ENCODE results near the gene SPRYD7. TPM values are rescaled to one million over a fixed set of nuclear protein-coding genes. Genes with fewer than 3 reads are reported as not detected.
A peak's percentile ranks its signal among the peaks of the same experiment; 100 is the strongest.

Gene SPRYD7, protein sequence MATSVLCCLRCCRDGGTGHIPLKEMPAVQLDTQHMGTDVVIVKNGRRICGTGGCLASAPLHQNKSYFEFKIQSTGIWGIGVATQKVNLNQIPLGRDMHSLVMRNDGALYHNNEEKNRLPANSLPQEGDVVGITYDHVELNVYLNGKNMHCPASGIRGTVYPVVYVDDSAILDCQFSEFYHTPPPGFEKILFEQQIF
- 1 to 10 TPM; 3.7 to 7.4 (median 6.8) TPM for total RNA-seq
- polyA plus RNA-seq, result 10 to 100 TPM in 1 of 2 donors, 1 to 10 TPM in 1; 5.4 to 11.6 TPM
- long read RNA-seq, donor 1, transcript SPRYD7-201 (5 exons, 3,053 nt), result major isoform, 23 of 26 reads
- long read RNA-seq, donor 1, partial matches to known transcripts, result 0 of 26 reads
- long read RNA-seq, donor 1, other reads (novel, unspliced or antisense), result 1 of 26 reads
- long read RNA-seq, donor 2, transcript SPRYD7-201 (5 exons, 3,053 nt), result major isoform, 11 of 12 reads
- long read RNA-seq, donor 2, partial matches to known transcripts, result 0 of 12 reads
- long read RNA-seq, donor 2, other reads (novel, unspliced or antisense), result 0 of 12 reads
- long read RNA-seq, donor 3, transcript SPRYD7-201 (5 exons, 3,053 nt), result major isoform, 14 of 16 reads
- long read RNA-seq, donor 3, partial matches to known transcripts, result 0 of 16 reads
- long read RNA-seq, donor 3, other reads (novel, unspliced or antisense), result 0 of 16 reads

GRCh38 chr13:49936075-49936967 lies at the start of gene SPRYD7:
SPRYD7 (minus strand) TSS chr13:49936340; CDS start chr13:49936235, 105 bp downstream.
- Histone ChIP-seq H3K4me1 (ENCODE audit: insufficient read depth) (peaks cover 9% of the 10 kb centered on the region), H3K9me3 (no peaks in the 10 kb centered on the region), H3K4me3 (peak within 1 kb of the TSS; percentile 94), H3K27me3 (no peaks in the 10 kb centered on the region), H3K27ac (peak within 1 kb of the TSS; percentile 42 to 69), H3K36me3 (no peaks in the 10 kb centered on the region)
- TF ChIP-seq CTCF (IDR thresholded peaks at IDR 0.05), result peak; percentile 88 to 98 (median 97)
- peak; percentile 33 for TF ChIP-seq POLR2A (IDR thresholded peaks at IDR 0.05)
- TF ChIP-seq EP300 (IDR thresholded peaks at IDR 0.05), result no peak
- DNase-seq, result peak; percentile 97 to 99 (median 98)
- intact Hi-C loops (cut with DNase I), result loop anchor here in 1 of 4 donors (10.0 kb wide), 1 partner anchor 58 kb away; the partner anchor contains the start of gene TRIM13
- 0 to 1% (median 1%) methylated on average over 62 to 71 of the region's 71 CpGs for WGBS, 3 donors

GRCh38 chr13:49985129-49985528 lies 49.0 kb upstream of the SPRYD7 start:
- no peak for DNase-seq
- no peak overlapping the region for H3K4me3 ChIP-seq
- TF ChIP-seq POLR2A (IDR thresholded peaks at IDR 0.05), result no peak
- TF ChIP-seq EP300 (IDR thresholded peaks at IDR 0.05), result no peak
- no peak for TF ChIP-seq CTCF (IDR thresholded peaks at IDR 0.05)
- intact Hi-C loops (cut with DNase I), result no loop called here
- H3K36me3 ChIP-seq, result no peaks in the 10 kb centered on the region
- H3K27ac ChIP-seq, result no peak overlapping the region
- H3K27me3 ChIP-seq, result no peaks in the 10 kb centered on the region
- no peaks in the 10 kb centered on the region for H3K9me3 ChIP-seq
- no peaks in the 10 kb centered on the region for H3K4me1 ChIP-seq (ENCODE audit: insufficient read depth)
- 65 to 80% (median 78%) methylated on average over 2 of the region's 2 CpGs for WGBS, 3 donors

DNA sequence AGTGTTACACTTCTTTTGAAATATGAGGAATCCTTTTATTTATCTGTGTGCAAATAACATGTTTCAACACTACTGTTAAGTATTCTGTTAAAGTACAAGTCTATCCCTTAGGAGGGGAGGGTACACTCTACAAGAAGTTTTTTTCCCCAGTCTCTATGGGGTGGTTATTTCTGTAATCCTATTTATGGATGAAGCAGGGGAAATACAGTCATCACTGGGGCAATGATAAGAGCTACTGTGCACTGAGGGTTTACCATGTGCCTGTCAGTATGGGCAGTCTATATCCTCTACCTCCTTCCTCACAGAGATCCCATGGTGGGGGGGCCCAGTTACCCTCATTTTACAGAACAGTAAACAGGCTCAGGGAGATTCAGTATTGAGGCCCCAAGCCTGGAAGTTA lies 44.1 kb upstream of the SPRYD7 start:
- DNase-seq, result no peak
- Histone ChIP-seq H3K4me3 (no peak overlapping the region), H3K27me3 (no peaks in the 10 kb centered on the region), H3K27ac (no peak overlapping the region), H3K36me3 (no peaks in the 10 kb centered on the region), H3K4me1 (ENCODE audit: insufficient read depth) (peaks cover 3% of the 10 kb centered on the region), H3K9me3 (no peaks in the 10 kb centered on the region)
- no peak for TF ChIP-seq POLR2A (IDR thresholded peaks at IDR 0.05)
- TF ChIP-seq CTCF (IDR thresholded peaks at IDR 0.05), result no peak
- TF ChIP-seq EP300 (IDR thresholded peaks at IDR 0.05), result no peak
- intact Hi-C loops (cut with DNase I), result no loop called here

DNA sequence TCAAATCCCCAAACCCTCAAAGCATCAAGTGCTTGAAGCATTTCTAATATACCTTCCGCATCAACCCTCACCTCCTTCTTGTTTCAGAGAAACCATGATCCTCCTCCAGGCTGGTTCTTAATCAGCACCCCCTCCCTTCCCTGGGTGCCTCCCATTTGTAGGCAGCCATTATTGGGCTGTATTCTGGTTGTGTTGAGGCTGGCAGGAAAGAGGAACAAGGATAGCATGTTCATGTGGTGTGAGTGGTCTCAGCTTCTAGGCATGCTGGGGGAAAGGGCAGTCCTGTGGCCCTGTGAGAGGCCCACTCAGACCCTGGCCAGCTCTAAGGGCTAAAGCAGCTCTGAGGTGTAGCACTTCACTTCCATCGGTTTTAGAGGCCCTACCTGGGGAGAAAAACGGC lies 41.9 kb upstream of the SPRYD7 start:
- intact Hi-C loops (cut with DNase I), result loop anchor here in 1 of 4 donors (10.0 kb wide), 2 partner anchors 557 to 827 kb away; no protein-coding TSS in a partner anchor
- DNase-seq, result no peak
- Histone ChIP-seq H3K9me3 (no peaks in the 10 kb centered on the region), H3K27ac (no peak overlapping the region), H3K27me3 (no peaks in the 10 kb centered on the region), H3K36me3 (no peaks in the 10 kb centered on the region), H3K4me3 (no peak overlapping the region), H3K4me1 (ENCODE audit: insufficient read depth) (peaks cover 3% of the 10 kb centered on the region)
- TF ChIP-seq CTCF (IDR thresholded peaks at IDR 0.05) (no peak), EP300 (IDR thresholded peaks at IDR 0.05) (no peak), POLR2A (IDR thresholded peaks at IDR 0.05) (no peak)
- WGBS, 3 donors, result 36 to 62% (median 61%) methylated on average over 3 of the region's 3 CpGs
